Loucy (cell line): ENCODE results near the gene BMX.

Source experiments
- H2AFZ ChIP-seq: fragments of 200-600 bp; sonication (generic); 2 replicates; pipeline ENCODE4 v1.6.0; 2016; ENCODE audit warnings: antibody characterized with exemption, mild to moderate bottlenecking, low read length, moderate library complexity
- H3F3A ChIP-seq: fragments of 200-600 bp; 2 replicates; pipeline ENCODE4 v1.6.0; 2016; ENCODE audit warnings: antibody characterized with exemption, low read depth, mild to moderate bottlenecking
- H3K27me3 ChIP-seq: fragments of 200-600 bp; sonication (generic); 2 replicates; pipeline ENCODE4 v1.6.1; 2014; ENCODE audit warnings: low read length, mild to moderate bottlenecking; ENCODE audit not compliant: insufficient read depth, poor library complexity, severe bottlenecking
- H3K36me3 ChIP-seq: fragments of 200-600 bp; sonication (generic); 2 replicates; pipeline ENCODE4 v1.6.1; 2016; ENCODE audit warnings: low read length; ENCODE audit not compliant: insufficient read depth
- H3K4me1 ChIP-seq: fragments of 200-600 bp; sonication (generic); 2 replicates; pipeline ENCODE4 v1.5.1; 2014; ENCODE audit warnings: low read length, mild to moderate bottlenecking; ENCODE audit not compliant: insufficient read depth, poor library complexity, severe bottlenecking
- H3K4me2 ChIP-seq: fragments of 200-600 bp; sonication (generic); 2 replicates; pipeline ENCODE4 v1.6.0; 2014; ENCODE audit warnings: antibody characterized with exemption, low read length, low read depth, mild to moderate bottlenecking; ENCODE audit not compliant: poor library complexity, severe bottlenecking
- H3K4me3 ChIP-seq: fragments of 200-600 bp; sonication (generic); 2 replicates; pipeline ENCODE4 v1.5.1; 2014; ENCODE audit warnings: low read length, mild to moderate bottlenecking, mixed read lengths; ENCODE audit not compliant: poor library complexity, severe bottlenecking
- H3K79me2 ChIP-seq: fragments of 200-600 bp; sonication (generic); 2 replicates; pipeline ENCODE4 v1.6.1; 2014; ENCODE audit warnings: low read length; ENCODE audit not compliant: insufficient read depth
- H3K9ac ChIP-seq: fragments of 200-600 bp; sonication (generic); 2 replicates; pipeline ENCODE4 v1.6.0; 2014; ENCODE audit warnings: mild to moderate bottlenecking, low read depth, low read length, moderate library complexity; ENCODE audit not compliant: poor library complexity, severe bottlenecking
- H3K9me2 ChIP-seq: fragments of 200-600 bp; sonication (generic); replicated peaks from 2 replicates; pipeline ENCODE4 v1.6.1; 2016; ENCODE audit warnings: low read depth, low read length, mixed read lengths
- H3K9me3 ChIP-seq: fragments of 200-600 bp; sonication (generic); 2 replicates; pipeline ENCODE4 v1.6.1; 2014; ENCODE audit warnings: mild to moderate bottlenecking, antibody characterized with exemption, low read length, low read depth; ENCODE audit not compliant: insufficient read depth
- H4K20me1 ChIP-seq: fragments of 200-600 bp; sonication (generic); 2 replicates; pipeline ENCODE4 v1.6.0; 2014; ENCODE audit warnings: antibody characterized with exemption, low read length, mild to moderate bottlenecking; ENCODE audit not compliant: insufficient read depth, poor library complexity, severe bottlenecking
- EZH2phosphoT487 ChIP-seq: fragments of 200-600 bp; IDR thresholded peaks from 2 replicates; pipeline ENCODE4 v1.6.1; 2018; ENCODE audit warnings: antibody characterized with exemption, mild to moderate bottlenecking, moderate library complexity, borderline replicate concordance
- TF ChIP-seq, protein P1 (sequence below): fragments of 200-600 bp; sonication (generic); conservative IDR thresholded peaks from 2 replicates; pipeline ENCODE4 v1.5.1; 2014; ENCODE audit warnings: mild to moderate bottlenecking, antibody characterized with exemption, low read length

BMX gene

DNA sequence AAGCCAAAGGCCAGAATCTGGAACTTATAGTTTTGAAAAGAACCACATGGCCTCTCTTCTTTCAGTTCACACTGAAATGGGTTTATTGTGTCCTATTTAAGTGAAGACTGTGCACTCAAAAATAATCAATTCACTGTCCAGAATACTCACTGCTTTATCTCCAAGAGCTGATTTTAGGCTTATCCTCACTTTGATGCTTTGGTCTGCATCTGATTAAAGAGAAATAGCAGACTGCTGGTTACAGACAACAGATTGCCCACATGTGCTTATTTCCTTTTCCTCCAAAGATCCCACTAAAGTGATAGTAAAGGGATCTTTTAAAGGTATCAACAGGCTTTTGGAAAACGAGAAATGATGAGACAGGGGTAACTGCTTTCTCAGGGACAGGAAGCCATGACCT, 69.5 kb downstream of the BMX start:
- Histone ChIP-seq H3K79me2 (no peaks in the 10 kb centered on the region), H3K9me3 (no peaks in the 10 kb centered on the region), H3K36me3 (no peaks in the 10 kb centered on the region), H3K9me2 (no peaks in the 10 kb centered on the region), H3K4me1 (peaks cover 5% of the 10 kb centered on the region), H3K4me3 (no peak overlapping the region), H2AFZ (no peak overlapping the region), H3K27me3 (no peaks in the 10 kb centered on the region), H3F3A (no peaks in the 10 kb centered on the region), H4K20me1 (no peaks in the 10 kb centered on the region), H3K9ac (no peak overlapping the region), H3K4me2 (no peak overlapping the region)
- no peak for TF ChIP-seq EZH2phosphoT487
- TF ChIP-seq, protein P1, sequence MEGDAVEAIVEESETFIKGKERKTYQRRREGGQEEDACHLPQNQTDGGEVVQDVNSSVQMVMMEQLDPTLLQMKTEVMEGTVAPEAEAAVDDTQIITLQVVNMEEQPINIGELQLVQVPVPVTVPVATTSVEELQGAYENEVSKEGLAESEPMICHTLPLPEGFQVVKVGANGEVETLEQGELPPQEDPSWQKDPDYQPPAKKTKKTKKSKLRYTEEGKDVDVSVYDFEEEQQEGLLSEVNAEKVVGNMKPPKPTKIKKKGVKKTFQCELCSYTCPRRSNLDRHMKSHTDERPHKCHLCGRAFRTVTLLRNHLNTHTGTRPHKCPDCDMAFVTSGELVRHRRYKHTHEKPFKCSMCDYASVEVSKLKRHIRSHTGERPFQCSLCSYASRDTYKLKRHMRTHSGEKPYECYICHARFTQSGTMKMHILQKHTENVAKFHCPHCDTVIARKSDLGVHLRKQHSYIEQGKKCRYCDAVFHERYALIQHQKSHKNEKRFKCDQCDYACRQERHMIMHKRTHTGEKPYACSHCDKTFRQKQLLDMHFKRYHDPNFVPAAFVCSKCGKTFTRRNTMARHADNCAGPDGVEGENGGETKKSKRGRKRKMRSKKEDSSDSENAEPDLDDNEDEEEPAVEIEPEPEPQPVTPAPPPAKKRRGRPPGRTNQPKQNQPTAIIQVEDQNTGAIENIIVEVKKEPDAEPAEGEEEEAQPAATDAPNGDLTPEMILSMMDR: no peak

DNA sequence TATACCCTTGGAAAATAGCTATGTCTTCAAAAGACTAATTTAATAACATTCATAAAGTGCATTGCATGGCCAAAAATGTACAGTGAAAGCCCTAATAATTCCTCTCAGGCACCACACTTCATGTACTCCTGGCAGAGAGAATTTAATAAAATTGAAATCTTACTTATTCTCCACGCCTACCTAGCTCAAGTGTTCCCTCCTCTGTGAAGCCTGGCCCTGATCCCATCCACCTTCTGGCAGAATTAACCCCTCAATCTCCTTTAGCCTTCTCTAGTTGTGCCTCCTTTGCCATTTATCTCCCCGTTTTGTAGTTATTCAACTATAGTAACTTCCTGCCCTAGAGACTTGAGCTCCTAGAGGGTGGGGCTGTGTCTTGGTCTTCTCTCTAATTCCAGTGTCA, 73.4 kb downstream of the BMX start:
- no peak overlapping the region for H3K4me3 ChIP-seq
- no peaks in the 10 kb centered on the region for H3K4me1 ChIP-seq
- no peaks in the 10 kb centered on the region for H3K9me3 ChIP-seq
- H3F3A ChIP-seq: no peaks in the 10 kb centered on the region
- H2AFZ ChIP-seq: no peak overlapping the region
- H3K79me2 ChIP-seq: no peaks in the 10 kb centered on the region
- TF ChIP-seq, protein P1: no peak
- no peak for TF ChIP-seq EZH2phosphoT487
- H3K36me3 ChIP-seq: no peaks in the 10 kb centered on the region
- H3K9ac ChIP-seq: no peak overlapping the region
- H3K9me2 ChIP-seq: no peaks in the 10 kb centered on the region
- H3K4me2 ChIP-seq: no peak overlapping the region
- no peaks in the 10 kb centered on the region for H3K27me3 ChIP-seq
- no peaks in the 10 kb centered on the region for H4K20me1 ChIP-seq

DNA sequence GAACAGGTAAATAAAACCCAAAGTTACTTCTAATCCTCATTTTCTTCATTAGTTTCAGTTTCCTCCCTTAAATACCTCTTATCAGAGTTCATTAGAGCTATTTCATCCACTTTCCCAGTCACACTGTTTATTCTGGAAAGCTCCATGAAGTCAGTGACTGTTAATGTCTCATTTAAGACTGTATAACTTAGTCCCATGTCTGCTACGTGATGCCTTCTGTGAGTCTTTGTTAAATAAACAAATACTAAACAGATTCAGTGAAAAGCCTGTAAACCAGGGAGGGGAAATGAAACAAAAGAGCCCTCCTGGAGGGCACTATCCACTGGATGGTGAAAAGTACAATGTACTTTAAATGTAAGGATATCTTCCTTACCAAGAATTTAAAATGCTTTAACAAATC, 75.4 kb downstream of the BMX start:
- H3K9ac ChIP-seq: no peak overlapping the region
- H3K4me1 ChIP-seq: no peaks in the 10 kb centered on the region
- H3K9me2 ChIP-seq: no peaks in the 10 kb centered on the region
- H3K36me3 ChIP-seq: no peaks in the 10 kb centered on the region
- H3K9me3 ChIP-seq: no peaks in the 10 kb centered on the region
- H3K4me2 ChIP-seq: no peak overlapping the region
- TF ChIP-seq, protein P1: no peak
- no peak for TF ChIP-seq EZH2phosphoT487
- H4K20me1 ChIP-seq: no peaks in the 10 kb centered on the region
- H3F3A ChIP-seq: no peaks in the 10 kb centered on the region
- H2AFZ ChIP-seq: no peak overlapping the region
- no peaks in the 10 kb centered on the region for H3K27me3 ChIP-seq
- H3K79me2 ChIP-seq: no peaks in the 10 kb centered on the region
- H3K4me3 ChIP-seq: no peak overlapping the region
